Measurements from ENCODE around the gene VPS37B. TPM values are rescaled to one million over a fixed set of nuclear protein-coding genes. Genes with fewer than 3 reads are reported as not detected.
"Not testable (repeated sequence)": the region's sequence is repeated elsewhere in the genome, so short reads cannot be mapped to it uniquely, and the experiment has no call there.

The VPS37B gene
- polyA plus RNA-seq, 5 donors, result 21.1 to 33.0 (median 24.2) TPM

DNA sequence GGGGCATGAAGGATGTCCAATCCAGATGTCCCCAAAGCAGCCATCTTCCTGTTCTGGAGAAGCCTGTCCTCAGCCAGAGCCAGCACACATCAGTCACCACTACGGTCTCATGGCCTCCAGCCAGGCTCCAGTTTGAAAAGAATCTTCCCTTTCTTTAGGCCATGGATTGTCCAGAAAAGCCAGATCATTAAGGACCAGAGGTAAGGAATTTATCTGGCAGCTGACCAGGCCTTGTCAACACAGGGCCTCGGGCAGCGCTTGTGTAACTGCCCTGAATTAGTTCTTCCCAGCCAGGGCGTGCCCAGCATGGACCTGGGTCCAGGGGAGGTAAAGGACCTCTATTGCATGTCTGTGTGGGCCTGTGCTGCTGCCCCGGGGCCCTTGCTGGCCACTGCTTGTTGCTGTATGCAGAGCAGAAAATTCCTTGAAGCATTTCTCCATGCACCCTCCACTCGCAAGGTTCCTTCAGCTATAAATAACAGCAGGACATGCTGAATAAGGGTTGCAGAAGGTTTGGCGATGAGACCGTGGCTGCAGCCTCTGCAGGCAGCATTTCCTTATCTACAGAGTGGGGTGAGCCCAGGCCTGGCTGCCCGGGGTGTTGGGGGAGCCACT is 21.7 kb upstream of the VPS37B start:
- DNase-seq, result peak in 1 of 2 donors; percentile 36

DNA sequence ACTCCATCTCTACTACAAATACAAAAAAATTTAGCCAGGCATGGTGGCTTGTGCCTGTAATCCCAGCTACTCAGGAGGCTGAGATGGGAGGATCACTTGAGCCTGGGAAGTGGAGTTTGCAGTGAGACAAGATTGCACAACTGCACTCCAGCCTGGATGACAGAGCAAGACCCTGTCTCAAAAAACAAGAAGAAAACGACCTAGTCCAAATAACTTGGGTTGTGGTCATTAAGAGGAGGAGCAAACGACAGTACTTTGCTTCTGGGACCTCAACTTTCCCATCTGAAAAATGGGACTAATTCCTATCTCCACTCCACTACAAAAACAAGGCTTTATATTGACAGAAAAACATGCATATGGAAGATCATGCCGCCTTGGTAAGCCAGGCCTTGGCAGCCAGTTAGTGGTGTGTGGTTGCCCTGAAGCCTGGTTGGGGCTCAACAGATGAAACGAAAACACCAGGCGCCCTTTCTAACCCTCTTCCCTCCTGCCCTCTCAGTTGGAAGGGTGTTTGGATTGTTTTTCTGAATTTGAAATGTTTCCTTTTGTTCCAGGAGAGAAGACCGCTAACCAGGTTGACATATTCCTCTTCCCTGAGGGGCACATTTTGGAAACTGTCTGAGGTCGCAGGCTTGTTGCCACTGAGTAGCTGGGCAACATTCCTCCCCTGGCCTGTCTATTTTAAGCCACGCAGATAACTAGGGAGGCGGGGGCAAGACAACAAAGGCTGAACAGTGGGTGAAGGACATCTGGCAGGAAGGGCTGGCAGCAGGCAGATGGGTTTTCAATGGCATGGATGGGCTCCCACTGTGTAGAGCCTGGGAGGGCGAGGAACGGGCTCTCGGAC is 13.7 kb upstream of the VPS37B start:
- no peak for DNase-seq

DNA sequence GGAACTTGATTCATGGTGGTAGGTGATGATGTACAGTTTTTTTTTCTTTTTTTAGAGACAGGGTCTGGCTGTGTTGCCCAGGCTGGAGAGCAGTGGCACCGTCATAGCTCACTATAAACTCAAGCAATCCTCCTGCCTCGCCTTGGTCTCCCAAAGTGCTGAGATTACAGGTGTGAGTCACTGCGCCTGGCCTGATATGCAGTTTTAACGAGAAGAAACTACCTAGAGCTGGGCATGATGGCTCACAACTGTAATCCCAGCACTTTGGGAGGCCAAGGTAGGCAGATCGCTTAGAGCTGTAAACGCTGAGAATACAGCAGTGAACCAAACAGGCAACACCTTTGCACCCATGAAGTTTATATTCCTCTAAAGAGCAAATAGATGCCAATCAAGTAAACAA is 13.0 kb upstream of the VPS37B start:
- DNase-seq, result no peak

DNA sequence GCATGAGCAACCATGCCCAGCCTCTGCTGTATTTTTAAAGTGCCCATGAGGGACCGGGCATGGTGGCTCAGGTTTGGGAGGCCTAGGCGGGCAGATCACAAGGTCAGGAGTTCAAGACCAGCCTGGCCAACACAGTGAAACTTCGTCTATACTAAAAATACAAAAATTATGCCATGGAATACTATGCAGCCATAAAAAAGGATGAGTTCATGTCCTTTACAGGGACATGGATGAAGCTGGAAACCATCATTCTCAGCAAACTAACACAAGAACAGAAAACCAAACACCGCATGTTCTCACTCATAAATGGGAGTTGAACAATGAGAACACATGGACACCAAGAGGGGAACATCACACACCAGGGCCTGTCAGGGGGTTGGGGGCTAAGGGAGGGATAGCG is 9.3 kb upstream of the VPS37B start:
- DNase-seq, result not testable (repeated sequence)

DNA sequence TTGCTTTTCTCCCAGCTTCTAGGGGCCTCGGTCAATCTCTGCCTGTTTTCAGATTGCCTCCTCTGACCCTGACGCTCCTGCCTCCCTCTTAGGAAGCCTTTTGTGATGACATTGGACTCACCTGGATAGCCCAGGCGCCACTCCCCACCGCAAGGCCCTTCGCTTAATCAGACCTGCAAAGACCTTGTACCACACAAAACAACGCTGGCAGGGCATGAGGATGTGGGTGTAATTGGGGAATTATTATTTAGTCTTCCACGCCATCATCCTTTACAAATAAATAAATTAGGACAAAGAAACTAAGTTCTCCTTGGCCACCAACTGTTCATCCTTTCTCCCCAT is 7.7 kb upstream of the VPS37B start:
- no peak for DNase-seq

DNA sequence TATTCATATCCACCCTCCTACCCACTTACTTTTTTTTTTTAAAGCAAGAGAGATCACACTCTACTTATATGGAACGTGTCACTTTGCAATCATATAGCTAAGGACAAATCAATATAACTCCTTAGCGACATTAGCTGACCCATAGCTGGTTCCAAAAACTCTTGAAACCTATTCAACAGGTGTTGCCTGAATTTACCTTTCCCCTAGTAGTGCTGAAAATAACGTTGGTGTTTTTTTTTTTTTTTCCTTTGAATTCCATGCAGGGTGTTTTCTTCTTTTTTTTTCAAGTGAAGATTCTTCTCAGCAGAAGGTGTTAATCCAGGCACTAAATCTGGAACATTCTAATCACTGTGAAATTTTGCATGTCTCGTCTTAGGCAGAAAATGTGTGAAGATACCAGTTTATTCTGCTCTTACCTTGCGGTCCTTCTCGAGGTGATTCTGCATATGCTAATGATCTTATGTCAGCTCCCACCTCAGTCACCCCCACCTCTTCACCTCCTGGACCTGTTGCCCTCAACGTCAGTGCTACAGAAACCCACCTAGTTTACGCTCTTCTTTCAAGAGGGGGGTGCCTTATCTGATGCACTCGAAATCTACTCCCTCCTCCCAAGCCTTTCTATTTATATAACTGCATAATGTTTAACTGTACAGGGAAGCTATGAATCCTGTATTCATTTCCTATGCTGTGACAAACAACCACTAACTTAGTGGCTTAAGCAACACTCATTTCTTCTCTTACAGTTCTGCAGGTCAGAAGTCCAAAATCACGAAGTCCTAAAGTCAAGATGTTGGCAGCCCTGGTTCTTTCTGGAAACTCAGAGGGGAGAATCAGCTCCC is 7.1 kb upstream of the VPS37B start:
- no peak for DNase-seq

DNA sequence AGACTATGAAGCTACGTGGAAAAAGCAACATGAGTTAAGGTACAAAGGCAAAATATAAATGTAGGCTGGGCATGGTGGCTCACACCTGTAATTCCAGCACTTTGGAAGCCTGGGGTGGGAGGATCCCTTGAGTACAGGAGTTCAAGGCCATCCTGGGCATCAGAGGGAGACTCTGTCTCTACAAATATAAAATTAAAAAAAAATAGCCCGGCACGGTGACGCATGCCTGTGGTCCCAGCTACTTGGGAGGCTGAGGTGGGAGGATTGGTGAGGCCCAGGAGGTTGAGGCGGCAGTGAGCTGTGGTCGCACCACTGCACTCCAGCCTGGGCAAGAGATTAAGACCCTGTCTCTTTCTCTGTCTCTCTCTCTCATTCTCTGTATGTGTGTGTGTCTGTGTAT is 4.0 kb upstream of the VPS37B start:
- no peak for DNase-seq

DNA sequence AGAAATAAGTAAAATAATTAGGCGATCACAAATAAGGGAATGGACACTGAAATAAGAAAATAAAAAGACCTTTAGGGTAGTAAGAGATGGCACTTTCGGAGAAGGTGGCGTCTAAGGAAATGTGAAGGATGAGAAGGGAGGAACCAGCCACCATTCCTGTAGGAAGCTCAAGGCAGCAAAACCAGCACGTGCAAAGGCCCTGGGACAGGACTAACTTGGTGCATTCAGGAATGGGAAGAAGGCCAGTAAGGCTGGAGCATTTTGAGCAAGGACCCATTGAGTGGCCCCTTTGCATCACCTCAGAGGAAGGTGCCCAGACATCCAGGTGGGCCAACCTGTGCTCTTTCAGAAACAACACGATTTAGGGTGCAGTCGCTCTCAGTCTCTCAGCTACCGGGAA is 738 bp upstream of the VPS37B start:
- DNase-seq, result no peak

DNA sequence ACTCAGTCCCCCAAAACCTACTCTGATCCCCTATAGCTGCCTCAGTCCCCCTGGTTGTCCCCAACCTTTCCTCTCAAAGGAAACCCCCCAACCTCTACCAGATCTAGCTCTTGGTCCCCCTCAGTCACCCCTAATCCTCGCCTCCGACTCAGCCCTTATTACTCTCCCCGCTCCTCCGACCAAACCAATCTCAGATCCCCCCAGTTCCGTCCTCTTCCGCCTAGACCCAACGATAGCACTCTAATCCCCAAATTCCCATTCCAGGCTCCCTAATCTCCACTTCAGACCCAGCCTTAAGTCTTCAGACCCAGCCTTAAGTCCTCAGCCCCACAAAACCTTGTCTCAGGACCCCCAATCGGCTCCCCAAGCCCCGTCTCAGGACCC is 612 bp downstream of the VPS37B start:
- peak in 1 of 2 donors; percentile 47 for DNase-seq

DNA sequence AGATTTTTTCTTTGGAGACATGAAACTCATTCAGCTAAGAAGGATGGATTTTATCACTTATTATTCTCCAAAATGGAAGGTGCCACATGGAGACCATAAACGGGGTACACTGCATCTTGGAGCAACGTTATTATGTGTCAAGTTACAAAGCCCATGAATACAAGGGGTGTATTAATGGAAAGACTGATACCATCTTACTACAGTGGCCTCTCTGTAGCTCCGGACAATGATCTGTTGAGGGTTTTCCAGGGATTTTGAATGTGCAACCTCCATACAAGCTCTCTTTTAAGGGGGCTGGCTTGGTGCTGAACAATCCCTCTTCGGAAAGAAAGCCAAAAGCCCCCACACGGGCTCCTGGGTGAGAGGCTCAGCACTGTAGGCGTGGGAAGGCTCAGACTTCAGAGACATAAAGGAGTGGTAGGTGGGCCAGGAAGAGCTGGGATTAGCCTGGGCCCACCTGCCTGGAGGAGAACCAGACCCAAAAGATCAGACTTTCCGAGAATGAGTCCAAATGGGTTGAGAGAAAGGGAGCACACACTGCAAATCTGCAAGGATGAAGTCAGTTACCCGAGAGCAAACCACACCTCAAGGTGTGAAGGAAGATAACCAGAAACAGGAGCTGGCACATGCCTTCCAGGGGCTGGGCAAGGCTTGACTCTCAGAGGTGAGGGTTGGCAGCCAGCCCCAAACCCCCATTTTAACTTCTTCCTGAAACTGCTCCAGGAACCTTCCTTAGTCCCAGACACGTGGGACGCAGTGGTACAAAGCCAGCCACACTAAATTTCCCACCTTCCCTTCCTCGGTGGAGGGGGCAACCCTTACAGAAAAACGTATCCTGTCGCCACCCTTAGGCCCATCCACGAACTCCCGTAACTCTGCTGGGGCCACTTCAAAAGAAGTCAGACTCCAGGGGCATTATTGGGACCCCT is 1.5 kb downstream of the VPS37B start:
- peak in 1 of 2 donors; percentile 36 for DNase-seq

DNA sequence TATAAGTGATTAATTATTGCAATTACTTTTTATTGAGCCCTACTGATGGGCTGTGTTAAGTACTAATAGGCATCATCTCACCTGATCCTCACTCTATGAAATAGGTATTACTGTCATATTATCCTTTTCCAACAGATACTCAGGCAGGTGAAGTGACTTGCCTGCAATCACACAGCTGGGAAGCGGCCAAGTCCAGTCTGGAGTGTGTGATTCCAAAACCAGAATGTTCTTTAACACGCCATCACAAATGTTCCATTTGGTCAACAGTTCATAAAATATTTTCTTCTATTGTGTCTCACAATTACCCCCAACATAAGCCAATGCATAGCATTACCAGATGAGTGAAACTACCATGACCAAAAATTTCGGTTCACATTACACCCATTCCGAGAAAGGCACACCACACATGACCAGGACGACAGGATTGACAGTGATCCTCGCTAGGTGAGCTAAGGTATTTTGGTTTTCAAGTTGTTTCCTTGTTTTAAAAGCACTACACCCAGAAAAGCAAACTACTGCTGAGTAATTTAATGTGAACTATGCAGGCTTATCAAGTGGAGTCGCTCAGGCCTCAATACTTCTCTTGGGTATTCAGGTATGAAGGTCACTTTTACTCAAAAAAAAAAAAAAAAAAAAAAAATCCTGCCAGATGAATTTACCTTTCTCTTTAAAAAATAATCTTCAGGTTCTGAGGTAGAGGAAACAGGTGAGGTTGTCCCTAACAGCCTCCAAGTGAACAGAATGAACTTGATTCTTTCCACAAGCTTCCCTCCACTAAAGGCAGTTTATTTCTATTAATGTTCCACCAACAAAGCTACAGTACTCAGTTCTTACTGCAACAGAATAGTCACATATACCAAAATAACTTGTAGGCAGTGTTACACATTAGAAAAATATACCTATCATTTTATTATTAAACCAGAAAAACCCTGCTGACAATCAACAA is 2.4 kb downstream of the VPS37B start:
- DNase-seq, result no peak

DNA sequence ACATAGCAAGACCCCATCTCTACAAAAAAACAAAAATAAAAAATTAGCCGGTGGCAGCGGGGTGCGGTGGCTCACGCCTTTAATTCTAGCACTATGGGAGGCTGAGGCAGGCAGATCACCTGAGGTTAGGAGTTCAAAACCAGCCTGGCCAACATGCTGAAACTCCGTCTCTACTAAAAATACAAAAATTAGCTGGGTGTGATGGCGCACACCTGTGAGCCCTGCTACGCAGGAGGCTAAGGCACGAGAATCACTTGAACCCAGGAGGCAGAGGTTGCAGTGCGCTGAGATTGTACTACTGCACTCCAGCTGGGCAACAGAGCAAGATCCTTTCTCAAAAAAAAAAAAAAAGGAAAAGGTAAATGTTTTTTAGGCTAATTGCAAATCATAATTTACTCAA is 3.2 kb downstream of the VPS37B start:
- not testable (repeated sequence) for DNase-seq

DNA sequence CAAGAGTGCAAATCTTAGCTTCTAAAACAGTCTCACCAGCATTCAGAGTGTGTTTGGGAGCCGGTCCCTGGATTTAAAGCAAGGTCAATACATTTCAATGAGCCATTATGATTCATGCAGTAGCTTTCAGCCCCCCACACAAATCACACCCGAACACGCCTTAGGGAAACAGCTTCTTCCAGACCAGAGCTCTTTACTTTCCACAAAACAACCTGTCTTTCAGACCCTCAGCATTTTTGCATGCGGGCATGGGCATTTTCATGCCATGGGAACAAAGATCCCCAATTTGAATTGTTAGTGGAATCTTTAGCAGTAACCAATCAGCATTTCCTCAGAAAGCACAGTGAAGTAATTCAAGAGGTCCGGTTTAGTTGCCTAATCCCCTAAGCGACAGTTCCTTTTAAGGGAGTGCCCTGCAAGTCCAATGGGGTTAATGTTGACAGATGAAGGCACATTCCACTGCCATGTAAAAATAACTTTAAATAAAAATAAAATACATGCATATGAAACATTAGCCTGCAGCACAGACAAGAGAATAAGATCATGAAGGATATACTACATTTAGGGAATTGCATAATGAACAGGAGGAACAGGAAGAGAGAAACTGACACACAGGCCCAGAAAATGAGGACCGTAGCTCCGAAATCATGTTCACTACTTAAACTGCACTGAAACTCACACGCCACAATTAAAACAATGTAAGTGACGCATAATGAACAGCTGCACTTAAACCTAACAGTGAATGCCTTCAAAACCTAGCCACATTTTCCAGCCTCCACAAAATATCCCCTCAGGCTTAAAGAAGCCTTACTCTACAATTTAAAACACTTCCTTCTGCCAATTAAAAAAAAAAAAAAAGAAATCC is 4.0 kb downstream of the VPS37B start:
- DNase-seq, result peak in 1 of 2 donors; percentile 41

DNA sequence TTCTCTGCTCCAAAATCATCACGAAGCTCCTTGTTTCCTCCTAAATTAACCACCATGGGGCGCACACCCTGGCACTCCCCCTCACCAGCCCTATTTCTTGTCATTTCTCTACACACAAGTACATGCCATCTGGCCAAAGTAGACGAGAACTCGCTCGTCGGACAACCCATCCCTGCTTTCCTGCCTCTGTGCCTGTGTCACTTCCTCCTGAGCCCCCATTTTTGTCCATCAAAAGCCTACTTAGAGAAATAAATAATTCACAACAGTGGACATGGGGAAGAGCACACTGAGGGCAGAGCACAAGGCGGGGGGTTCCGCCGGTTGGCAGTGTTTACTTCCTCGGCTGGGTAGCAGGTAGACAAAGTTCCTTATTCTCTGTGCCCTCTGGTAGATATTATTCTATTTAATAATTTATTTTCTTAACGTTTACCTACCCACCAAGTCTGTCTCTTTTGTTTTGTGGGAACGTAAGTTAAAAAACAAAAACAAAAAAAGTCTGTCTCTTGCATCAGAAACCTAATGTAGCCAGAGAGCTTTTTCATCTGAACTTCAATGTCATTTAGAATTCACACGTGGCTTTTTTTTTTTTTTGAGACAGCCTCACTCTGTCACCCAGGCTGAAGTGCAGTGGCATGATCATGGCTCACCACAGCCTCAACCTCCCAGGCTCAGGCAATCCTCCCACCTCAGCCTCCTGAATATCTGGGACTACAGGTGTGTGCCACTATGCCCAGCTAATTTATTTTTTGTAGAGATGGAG is 6.0 kb downstream of the VPS37B start:
- no peak for DNase-seq

DNA sequence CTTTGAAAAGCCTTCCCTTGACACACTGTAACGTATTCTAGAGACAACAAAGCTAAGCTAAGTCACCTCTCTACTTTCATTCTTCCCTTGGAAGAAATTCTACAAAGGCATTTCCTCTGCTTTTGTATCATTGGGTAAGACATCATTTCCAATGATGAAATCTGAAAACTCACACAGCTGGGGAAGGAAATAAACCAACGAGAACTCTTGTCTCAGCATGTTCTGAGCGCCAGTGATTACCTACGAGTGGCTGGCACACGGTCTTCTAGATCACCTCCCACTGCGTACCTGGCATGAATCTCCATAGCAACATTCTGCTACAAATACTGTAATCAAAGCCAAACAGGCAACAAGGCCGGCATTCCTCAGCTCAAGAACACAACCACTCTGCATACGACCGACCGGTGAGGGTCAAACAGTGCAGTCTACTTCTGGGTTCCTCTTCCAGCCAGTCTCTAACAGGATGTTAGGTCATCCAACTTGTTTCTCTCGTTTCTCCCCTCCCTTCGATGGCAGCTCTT is 7.6 kb downstream of the VPS37B start:
- peak; percentile 75 to 81 for DNase-seq

DNA sequence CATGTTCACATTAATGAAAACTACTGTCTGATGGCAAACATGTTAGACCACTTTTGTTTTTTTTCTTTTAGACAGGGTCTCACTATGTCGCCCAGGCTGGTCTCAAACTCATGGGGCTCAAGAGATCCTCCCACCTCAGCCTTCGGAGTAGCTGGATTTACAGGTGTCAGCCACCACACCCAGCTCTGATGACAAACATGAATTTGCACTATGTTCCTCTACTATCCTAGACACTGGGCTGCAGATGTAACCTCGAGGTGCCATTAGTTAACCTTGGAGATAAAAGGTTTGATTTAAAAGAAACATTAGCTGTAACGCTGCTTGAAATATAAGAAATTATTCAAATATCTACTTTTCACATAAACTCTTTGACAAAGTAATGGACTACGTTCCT is 8.1 kb downstream of the VPS37B start:
- no peak for DNase-seq

DNA sequence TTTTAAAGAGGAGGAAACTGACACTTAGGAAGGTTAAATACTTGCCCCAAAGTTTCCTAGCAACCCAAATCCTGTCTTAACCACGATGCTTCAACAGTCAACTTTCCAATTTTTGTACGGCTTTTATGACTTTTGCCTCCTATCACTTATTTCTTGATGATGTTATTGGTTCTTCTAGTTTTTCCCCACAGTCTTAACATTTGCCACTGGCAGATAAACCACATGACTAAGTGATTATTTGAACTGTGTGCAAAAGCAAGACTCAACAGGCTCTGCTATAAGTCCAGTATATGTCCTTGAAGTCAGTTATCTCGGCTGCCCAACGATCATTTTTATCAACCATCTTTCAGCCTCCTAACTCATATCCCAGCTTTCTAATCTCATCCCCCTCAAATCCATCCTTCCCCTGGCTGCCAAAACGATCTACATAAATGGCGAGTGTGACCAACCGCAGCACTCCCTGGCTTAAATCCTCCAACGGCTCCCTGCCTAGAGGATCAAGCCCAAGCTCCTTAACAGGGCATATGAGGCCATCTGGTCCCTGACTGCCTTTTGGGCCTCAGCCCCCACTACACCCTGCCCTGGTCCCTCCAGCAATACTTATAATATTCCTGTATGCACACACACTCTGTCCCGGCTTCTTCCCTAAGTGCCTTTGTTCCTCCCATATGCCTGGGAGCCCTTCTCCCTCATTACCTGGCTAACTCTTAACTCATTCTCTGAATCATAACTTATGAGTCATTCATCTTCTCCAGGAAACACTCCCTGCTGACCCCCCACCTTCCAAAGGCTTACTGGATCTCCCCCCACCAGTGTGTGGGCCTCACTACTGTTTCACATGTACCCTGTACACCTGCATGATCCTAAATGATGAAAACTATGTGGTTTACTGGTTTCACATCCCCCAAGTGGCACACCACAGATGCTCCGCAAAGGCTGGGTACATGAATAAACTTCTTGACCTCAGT is 8.8 kb downstream of the VPS37B start:
- no peak for DNase-seq
